ENCODE results near the gene SUPT20HL1. TPM values are rescaled to one million over a fixed set of nuclear protein-coding genes. Genes with fewer than 3 reads are reported as not detected.

Gene SUPT20HL1
- total RNA-seq, 1 donor from 2014 or later: not detected

DNA sequence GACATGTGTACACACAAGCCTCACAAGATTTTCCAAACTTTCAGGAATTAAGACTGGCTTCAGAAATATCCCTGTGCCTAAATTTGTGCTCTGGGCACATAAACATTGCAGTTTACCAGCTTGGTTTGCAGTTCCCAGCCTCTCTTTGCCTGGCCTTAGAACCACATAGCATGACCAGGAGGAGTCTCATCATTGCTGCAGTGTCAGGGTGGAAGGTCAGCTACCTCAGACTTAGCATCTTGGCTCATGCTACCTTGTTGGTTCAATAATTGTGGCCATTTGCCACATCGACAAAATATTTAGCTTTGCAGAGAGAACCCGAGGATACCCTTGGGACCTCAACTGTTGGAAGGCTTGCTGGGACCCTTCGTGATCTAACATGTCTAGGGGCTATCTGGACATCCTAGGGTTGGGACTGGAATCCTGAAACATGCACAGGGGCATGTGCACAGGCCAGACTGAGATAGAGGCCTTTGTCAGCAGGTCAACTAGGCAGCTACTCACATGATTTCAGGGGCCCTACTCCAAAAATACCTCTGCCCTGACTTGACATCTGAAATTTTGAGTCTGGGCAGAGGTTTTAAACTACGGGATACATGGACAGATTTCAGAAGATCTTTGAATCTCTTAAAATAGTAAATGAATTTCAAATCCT lies 38.6 kb upstream of the SUPT20HL1 start:
- Histone ChIP-seq H3K27me3 (ENCODE audit: low read depth) (no peaks in the 10 kb centered on the region), H3K36me3 (no peaks in the 10 kb centered on the region), H3K9me3 (no peaks in the 10 kb centered on the region), H3K4me3 (no peak overlapping the region), H3K4me1 (no peaks in the 10 kb centered on the region), H3K27ac (no peak overlapping the region)
- TF ChIP-seq, protein P1, sequence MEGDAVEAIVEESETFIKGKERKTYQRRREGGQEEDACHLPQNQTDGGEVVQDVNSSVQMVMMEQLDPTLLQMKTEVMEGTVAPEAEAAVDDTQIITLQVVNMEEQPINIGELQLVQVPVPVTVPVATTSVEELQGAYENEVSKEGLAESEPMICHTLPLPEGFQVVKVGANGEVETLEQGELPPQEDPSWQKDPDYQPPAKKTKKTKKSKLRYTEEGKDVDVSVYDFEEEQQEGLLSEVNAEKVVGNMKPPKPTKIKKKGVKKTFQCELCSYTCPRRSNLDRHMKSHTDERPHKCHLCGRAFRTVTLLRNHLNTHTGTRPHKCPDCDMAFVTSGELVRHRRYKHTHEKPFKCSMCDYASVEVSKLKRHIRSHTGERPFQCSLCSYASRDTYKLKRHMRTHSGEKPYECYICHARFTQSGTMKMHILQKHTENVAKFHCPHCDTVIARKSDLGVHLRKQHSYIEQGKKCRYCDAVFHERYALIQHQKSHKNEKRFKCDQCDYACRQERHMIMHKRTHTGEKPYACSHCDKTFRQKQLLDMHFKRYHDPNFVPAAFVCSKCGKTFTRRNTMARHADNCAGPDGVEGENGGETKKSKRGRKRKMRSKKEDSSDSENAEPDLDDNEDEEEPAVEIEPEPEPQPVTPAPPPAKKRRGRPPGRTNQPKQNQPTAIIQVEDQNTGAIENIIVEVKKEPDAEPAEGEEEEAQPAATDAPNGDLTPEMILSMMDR (IDR thresholded peaks at IDR 0.05): no peak
- DNase-seq: no peak
- ATAC-seq: no peak
- intact Hi-C loops (cut with DNase I): no loop called here

DNA sequence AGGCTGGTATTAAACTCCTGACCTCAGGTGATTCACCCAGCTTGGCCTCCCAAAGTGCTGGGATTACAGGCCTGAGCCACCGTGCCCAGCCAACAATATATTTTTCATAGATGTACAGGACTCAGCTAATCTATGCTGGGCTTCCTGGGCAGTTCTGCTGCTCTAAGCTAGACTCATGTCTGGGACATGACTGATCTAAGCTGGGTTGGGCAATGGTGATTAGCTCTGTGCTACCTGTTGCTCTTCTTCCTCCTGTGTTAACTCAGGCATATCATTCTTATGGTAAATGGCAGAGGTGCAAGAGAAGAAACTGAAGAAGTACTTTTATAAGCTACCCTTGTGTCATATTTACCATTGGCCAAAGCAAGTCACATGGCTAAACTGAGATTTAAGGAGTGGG lies 35.2 kb upstream of the SUPT20HL1 start:
- ATAC-seq: no peak
- no peak for DNase-seq
- Histone ChIP-seq H3K4me3 (no peak overlapping the region), H3K27ac (no peak overlapping the region), H3K9me3 (no peaks in the 10 kb centered on the region), H3K4me1 (no peaks in the 10 kb centered on the region), H3K27me3 (ENCODE audit: low read depth) (no peaks in the 10 kb centered on the region), H3K36me3 (no peaks in the 10 kb centered on the region)
- TF ChIP-seq, protein P1 (IDR thresholded peaks at IDR 0.05): no peak
- intact Hi-C loops (cut with DNase I): no loop called here

DNA sequence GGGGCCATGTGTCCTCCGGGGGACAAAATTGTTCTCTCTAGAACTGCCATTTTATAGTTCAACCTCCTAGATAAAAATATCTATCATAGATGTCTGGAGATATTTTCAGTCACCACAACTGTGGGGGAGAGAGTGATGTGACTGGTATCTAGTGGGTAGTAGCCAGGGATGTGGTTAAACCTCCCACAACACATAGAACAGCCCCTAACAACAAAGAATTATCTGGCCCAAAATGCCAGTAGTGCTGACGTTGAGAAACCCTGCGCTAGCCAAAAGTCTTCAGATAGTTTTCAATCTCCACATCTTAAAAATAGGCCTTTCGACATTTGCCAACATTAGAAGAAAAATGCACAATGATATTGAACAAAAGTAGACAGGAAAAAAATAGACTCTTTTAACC lies 27.6 kb upstream of the SUPT20HL1 start:
- Histone ChIP-seq H3K4me1 (no peaks in the 10 kb centered on the region), H3K36me3 (no peaks in the 10 kb centered on the region), H3K4me3 (no peak overlapping the region), H3K27me3 (ENCODE audit: low read depth) (no peaks in the 10 kb centered on the region), H3K27ac (no peak overlapping the region), H3K9me3 (no peaks in the 10 kb centered on the region)
- TF ChIP-seq, protein P1 (IDR thresholded peaks at IDR 0.05): no peak
- intact Hi-C loops (cut with DNase I): no loop called here
- no peak for DNase-seq
- no peak for ATAC-seq

DNA sequence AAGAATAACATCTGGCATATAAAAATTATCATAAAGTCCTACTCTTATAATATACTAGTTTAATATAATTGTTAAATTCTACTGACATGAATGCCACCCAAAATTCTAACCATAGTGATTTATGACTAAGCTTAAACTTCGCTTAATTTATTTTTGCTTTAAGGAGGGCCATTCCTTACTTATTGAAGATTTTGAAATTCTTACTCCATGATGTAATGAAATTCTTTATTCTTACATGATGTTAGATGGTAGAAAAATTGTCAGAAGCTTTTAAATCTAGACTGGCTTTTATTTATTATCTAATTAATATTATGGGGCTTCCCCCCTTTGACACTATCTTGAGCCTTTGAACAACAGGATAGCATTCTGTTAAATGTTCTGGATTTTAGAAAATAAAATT lies 27.1 kb upstream of the SUPT20HL1 start:
- H3K27ac ChIP-seq: no peak overlapping the region
- ATAC-seq (no peak), DNase-seq (no peak)
- H3K27me3 ChIP-seq (ENCODE audit: low read depth): no peaks in the 10 kb centered on the region
- TF ChIP-seq, protein P1 (IDR thresholded peaks at IDR 0.05): no peak
- intact Hi-C loops (cut with DNase I): no loop called here
- no peaks in the 10 kb centered on the region for H3K9me3 ChIP-seq
- H3K4me1 ChIP-seq: no peaks in the 10 kb centered on the region
- H3K36me3 ChIP-seq: no peaks in the 10 kb centered on the region
- no peak overlapping the region for H3K4me3 ChIP-seq

DNA sequence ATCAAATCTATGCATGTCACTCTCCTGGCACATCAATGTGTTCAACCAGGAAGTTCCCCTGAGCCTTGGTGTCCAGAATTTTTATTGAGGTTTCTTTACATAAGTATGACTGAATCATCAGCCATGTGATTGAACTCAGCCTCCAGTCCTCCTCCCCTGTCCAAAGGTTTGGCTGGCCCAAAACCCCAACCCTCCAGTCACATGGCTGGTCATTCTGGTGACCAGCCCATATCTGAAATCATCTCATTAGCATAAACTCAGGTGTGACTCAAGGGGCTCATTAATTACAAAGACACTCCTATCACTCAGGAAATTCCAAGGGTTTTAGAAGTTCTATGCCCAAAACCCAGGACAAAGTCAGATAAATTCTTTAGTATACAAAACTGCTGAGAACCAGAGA lies 26.0 kb upstream of the SUPT20HL1 start:
- Histone ChIP-seq H3K9me3 (no peaks in the 10 kb centered on the region), H3K27ac (no peak overlapping the region), H3K36me3 (no peaks in the 10 kb centered on the region), H3K4me3 (no peak overlapping the region), H3K4me1 (no peaks in the 10 kb centered on the region), H3K27me3 (ENCODE audit: low read depth) (no peaks in the 10 kb centered on the region)
- TF ChIP-seq, protein P1 (IDR thresholded peaks at IDR 0.05): no peak
- DNase-seq: no peak
- ATAC-seq: no peak
- intact Hi-C loops (cut with DNase I): no loop called here
